GM21367 (cell line): ENCODE measurements around the gene HBS1L.

Experiments
- ATAC-seq: cut with Tn5 transposase; IDR thresholded peaks from one replicate; pipeline ENCODE4 v1.9.1; 2021; ENCODE audit not compliant: unreplicated experiment

Gene HBS1L

DNA sequence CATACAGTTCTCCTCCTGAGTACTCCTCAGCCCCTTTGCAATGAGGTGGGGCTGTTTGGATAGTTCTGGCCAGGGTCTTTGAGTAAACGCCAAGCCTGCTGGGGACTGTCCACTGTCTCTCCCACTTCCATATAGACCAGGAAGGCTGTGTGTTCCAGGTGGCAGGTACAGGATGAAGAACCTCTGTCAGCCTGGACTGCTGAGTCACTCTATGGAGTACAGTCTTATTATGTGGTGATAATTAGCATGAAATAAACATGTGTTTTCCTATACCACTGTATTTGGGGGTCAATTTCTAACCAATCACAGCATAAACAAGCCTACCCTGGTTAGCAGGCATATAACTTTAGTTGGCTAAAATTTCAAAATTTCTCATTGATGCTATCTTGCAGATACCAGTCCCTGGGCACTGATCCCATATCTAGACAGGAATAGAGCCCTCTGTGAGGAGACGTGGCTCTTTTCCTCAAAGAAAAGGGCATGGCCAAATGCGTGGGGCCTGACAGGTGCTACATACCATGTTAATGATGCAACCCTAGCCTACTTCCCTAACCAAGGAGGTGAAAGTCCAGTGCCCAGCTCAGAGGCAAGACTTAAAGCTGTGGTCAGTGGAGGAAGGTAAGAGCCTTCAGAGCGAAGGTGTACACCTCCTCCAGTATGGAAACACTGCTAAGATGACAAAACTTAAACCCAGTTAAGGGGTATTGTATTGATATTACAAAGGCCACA, 100.2 kb downstream of the HBS1L start:
- ATAC-seq = no peak

GRCh38 chr6:134951494-134952263, 102.9 kb downstream of the HBS1L start:
- ATAC-seq = no peak

DNA sequence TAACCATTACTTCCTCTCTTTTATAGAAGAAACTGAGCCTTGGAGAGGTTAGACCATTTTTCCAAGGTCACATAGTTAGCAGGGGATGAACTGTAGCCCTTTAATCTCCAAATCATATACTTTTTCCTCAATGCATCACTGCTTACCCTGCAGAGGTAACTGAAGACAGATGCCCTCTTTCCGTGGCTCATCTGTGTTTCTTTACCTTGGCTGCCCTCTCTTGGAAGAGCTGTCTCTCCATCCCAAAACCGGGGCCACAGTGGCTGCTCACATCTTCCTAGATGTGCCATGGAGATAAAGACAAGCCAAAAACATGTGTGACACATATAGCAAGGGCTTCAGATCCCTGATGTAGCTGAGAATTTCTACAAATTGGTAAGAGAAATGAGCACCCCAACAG, 104.1 kb downstream of the HBS1L start:
- ATAC-seq = no peak

GRCh38 chr6:134949927-134950326, 104.7 kb downstream of the HBS1L start, which contains the start of gene ALDH8A1:
ALDH8A1 (minus strand) TSS chr6:134950101; CDS start chr6:134950053, 48 bp downstream.
- ATAC-seq = no peak

GRCh38 chr6:134948691-134949090, 105.9 kb downstream of the HBS1L start:
- no peak for ATAC-seq

DNA sequence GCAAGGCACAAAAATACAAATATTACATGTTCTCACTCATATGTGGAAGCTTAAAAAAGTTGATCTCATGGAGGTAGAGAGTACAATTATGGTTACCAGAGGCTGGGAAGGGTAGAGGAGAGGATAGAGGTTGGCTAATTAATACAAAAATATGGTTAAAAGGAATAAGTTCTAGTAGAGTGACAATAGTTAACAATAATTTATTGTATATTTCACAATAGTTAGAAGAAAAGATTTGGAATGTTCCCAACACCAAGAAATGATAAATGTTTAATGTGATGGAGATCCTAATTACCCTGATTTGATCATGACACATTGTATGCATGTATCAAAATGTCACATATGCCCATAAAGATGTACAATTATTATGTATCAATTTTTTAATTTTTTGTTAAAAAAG, 106.5 kb downstream of the HBS1L start:
- no peak for ATAC-seq

- no peak for ATAC-seq
Measured at GRCh38 chr6:134945045-134945444, 109.6 kb downstream of the HBS1L start.

DNA sequence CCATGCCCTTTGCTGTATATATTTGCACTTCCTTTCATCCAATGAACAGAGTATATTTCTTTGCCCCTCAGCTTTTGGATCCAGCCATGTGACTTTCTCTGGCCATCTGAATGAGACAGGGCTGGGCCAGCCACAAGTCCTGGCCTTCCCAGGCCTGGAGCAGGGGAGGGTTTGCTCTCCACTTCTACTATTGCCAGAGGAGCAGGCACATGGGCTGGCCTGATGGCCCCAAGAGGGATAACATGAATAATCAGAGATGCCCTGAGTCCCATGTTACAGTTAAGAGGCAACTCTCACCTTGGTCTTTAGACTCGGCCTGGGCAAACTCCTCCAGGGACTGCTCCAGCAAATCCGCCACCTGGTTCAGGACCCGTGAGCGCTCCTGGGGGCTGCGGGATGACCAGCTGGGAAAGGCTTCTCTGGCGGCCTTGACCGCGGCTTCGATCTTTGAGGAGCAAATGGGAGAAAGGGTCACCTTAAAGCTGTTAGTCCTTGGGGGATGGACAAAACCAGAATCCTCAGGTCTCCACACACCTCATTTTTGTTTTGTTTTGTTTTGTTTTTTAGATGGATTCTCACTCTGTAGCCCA, 111.0 kb downstream of the HBS1L start:
- ATAC-seq = no peak

GRCh38 chr6:134938896-134939295, 115.7 kb downstream of the HBS1L start:
- no peak for ATAC-seq

GRCh38 chr6:134937426-134937825, 117.2 kb downstream of the HBS1L start:
- ATAC-seq = no peak

DNA sequence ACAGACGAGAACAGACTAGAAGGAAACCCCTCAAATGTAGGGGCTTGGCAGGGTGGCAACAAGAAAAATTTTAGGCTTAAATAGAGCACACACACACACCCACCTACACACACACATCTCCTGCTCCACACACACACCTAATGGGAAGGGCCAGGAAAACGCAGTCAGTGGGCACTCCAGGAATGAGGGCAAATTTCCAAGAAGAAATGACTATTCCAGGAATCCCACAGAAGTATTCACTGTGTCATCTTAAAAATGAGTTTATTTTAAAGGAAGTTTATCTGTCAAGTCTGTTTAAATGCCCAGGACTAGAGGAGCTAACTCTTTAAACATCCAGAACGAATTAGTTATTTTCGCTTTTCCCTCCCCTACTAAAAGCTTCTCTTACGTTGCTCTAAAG, 117.7 kb downstream of the HBS1L start:
- ATAC-seq = no peak

GRCh38 chr6:134936476-134936875, 118.1 kb downstream of the HBS1L start:
- ATAC-seq = no peak

- ATAC-seq = no peak
Measured at GRCh38 chr6:134934793-134935485, 119.7 kb downstream of the HBS1L start.

DNA sequence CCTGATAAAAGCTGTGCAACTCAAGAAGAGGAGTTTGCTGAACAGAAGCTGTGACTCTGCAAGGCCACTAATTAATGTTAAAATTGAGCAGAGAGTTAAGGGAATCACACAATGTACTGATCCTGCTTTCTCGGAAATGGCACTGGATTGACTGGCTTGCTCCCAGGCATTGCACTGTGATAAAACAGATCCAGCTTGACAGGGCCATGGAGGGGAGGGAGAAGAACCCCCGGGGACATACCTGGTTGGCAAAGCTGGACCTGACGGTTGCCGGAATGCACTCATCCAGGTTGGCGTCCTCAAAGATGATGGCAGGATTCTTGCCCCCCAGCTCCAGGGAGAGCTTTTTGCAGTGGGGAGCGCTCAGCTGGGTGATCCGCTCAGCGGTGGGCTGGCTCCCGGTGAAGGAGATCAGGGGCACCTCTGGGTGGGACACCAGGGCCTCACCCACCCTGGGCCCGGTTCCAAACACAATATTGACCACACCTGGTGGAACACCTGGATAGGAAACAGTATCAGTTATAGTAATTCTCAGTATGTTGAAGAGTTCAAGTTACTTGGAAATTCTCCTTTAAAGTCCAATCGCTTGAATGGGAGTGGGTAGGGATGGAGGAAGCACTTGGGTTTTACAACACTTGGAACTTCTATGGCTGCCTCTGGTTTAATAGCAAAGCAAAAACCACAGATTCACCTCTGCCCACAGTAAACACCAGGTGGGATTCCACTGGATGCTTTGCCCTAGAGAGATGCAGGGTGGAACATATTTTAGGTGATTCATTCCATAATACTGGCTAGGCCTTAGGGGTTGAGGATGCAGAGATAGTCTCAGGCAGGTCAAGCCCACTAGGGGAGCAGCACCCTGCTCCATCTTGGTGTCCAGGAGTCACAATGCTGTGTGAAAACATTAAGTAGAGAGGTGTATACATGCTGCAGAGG, 121.8 kb downstream of the HBS1L start:
- no peak for ATAC-seq

GRCh38 chr6:134932098-134932497, 122.5 kb downstream of the HBS1L start:
- no peak for ATAC-seq

DNA sequence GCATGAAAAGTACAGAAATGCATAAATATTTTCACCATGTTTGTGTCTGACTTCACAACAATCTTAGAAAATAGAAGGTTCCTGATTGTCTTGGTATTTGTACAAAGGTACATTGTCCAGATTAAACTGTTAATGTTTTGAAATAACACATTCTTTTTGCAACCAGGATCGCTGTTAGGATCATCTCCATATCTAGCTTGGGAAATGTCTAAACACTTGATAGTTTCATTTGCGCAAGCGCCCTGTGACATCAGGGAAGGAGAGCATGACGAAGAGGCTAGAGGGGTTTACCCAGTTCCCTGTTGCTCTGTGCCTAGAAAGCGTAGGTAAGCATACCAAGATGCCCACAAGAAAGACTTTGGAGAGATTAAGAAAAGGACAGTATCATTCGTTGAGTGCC, 124.2 kb downstream of the HBS1L start:
- ATAC-seq = no peak

DNA sequence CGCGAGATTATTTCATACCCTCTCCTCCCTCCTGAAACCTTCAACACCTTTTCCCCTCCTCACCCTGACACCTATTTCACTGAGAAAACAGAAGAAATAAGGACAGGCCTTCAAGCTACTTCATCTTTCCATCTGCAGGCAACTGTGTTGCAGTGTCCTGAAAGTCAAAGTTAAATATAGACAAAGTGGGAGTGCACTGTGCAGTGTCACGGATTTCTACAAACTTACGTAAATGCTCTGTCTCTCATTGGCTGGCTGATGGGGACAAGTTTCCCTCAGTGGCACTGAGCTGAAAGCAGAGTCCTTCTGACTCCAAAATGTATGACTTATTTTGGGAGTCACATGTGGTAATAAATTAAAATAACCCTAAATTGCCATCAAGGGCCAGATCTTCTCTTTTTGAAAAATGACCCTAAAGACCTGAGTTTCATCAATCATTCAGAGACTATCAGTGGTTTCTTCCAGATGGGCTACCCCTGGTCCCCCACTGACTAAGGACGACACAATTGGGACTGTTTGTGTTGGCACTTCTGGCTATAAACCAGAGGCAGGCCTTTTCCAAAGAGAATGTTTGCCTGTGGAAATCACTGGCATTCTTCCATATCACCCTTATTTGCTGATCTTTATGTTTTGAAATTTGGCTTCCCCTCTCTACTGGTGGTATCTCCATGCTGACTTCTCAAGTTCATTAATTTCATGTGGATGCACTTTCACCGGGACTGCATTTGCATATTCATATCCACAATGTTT, 126.3 kb downstream of the HBS1L start:
- ATAC-seq = no peak

- no peak for ATAC-seq
Measured at GRCh38 chr6:134925800-134926199, 128.8 kb downstream of the HBS1L start.

- ATAC-seq = no peak
Measured at GRCh38 chr6:134921721-134922261, 132.8 kb downstream of the HBS1L start.
